Stimulated activated naive CD4-positive, alpha-beta T cell treated with Interleukin-2 at 50 U/mL for 16 hours (primary cell): ENCODE measurements around the gene IFNL1.
"Not testable (repeated sequence)": the region's sequence is repeated elsewhere in the genome, so short reads cannot be mapped to it uniquely, and the experiment has no call there.

Source experiments
- DNase-seq: peaks from one replicate; lab custom pipeline; 2025; lab: John Stamatoyannopoulos, UW

Gene IFNL1

GRCh38 chr19:39332738-39333137, 36.5 kb downstream of the IFNL1 start:
- not testable (repeated sequence) for DNase-seq

GRCh38 chr19:39333507-39333906, 37.3 kb downstream of the IFNL1 start:
- no peak for DNase-seq

GRCh38 chr19:39334444-39334976, 38.3 kb downstream of the IFNL1 start:
- no peak for DNase-seq

- DNase-seq = peak; percentile 30
These were observed 39.0 kb downstream of the IFNL1 start for GRCh38 chr19:39335168-39335548.

GRCh38 chr19:39336483-39336882, 40.3 kb downstream of the IFNL1 start:
- no peak for DNase-seq

GRCh38 chr19:39339674-39340073, 43.5 kb downstream of the IFNL1 start:
- no peak for DNase-seq

- not testable (repeated sequence) for DNase-seq
These were observed 43.9 kb downstream of the IFNL1 start for GRCh38 chr19:39340156-39340555.

- peak; percentile 37 for DNase-seq
These were observed 45.0 kb downstream of the IFNL1 start for GRCh38 chr19:39341129-39341718.

GRCh38 chr19:39341719-39342604, 45.8 kb downstream of the IFNL1 start, which contains the start of gene SAMD4B:
Gene SAMD4B (plus strand): TSS chr19:39342421. CDS start chr19:39356894, 14,473 bp downstream.
- peak; percentile 99 for DNase-seq

GRCh38 chr19:39342647-39343305, 46.6 kb downstream of the IFNL1 start:
- DNase-seq = no peak

GRCh38 chr19:39345956-39346355, 49.7 kb downstream of the IFNL1 start:
- no peak for DNase-seq

- no peak for DNase-seq
These were observed 51.3 kb downstream of the IFNL1 start for GRCh38 chr19:39347332-39348164.
